Activated CD8-positive, alpha-beta memory T cell treated with anti-CD3 and anti-CD28 coated beads for 48 hours (primary cell): ENCODE measurements around the gene GGACT.
"Not testable (repeated sequence)": the region's sequence is repeated elsewhere in the genome, so short reads cannot be mapped to it uniquely, and the experiment has no call there.

Experiments
- DNase-seq, 3 experiments: peaks; one replicate each; pipeline ENCODE4 v3.0.0-alpha.2; 2020; ENCODE audit warnings: low read depth in 2 of 3, low spot score in 2 of 3

Gene GGACT

DNA sequence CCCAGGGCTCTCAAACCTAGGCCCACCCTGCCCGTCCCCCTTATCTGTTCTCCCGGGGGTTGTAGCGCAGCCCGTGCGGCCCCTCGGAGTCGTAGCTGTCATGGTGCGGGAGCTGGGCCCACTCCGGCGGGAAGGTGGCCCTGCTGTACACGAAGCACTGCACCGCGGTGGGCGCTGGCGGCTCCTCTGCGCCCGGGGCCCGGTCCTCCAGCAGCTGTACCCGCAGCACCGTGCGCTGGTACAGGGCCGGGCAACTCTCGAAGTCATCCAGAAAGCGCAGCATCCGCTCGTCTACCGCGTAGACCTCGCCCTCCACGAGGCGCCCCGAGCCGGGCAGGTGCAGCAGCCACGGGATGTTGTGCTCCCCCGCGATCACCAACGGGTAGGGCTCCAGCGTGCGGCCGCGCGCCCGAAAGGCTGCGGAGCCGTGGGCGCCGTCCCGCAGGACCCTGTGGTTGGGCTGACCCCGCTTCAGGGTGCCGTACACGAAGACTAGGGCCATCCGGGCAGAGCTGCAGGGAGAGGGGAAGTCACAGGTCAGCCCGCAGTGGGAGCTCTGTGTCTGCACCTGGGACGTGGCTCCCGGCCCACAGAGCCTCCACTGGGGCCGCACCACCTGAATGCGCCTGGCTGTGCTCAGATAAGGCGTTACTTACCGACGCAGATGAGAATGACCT, 56.4 kb downstream of the GGACT start:
- DNase-seq: no peak

- DNase-seq: no peak
Measured at GRCh38 chr13:100530671-100531213, 57.8 kb downstream of the GGACT start.

DNA sequence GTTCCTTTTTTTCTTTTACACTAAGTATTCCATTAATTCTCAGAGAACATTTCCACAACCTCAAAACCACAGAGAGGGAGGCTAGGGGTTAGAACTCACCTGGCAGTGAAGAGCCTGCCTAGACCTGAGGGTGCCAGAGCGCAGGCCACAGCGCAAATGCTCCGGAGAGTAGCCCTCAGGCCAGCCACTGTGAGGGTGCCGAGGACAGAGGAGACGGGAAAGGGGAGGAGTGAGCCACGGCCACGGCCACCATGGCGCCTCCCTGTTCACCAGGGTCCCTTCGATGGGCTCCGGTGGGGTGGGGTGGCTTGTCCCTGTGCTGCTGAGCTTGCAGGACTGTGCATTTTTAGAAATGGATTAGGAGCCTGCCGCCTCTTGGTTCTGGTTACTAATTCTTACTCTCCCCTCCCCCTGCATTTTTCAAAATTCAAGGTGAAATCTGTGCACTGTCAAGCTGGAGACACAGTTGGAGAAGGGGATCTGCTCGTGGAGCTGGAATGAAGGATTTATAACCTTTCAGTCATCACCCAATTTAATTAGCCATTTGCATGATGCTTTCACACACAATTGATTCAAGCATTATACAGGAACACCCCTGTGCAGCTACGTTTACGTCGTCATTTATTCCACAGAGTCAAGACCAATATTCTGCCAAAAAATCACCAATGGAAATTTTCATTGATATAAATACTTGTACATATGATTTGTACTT, 58.8 kb downstream of the GGACT start:
- no peak for DNase-seq

DNA sequence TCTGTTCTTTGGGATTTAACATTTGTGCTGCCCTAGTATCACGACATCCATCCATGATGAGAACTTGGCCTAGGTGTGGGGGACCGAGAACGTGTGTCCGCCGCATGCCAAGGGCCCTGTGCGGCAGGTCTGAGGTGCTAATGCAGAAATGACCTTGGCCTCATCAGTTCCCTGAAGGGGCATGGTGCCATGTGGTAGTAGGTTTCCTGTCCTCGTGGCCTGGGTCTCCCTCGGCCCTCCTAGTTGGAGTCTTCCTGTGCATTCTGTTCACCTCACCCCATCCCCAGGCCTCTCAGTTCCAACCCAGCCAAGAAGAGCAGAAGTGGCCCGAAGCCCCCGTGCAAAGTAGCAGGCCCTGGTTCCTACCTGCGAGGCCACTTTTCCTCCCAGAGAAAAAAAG, 59.8 kb downstream of the GGACT start:
- no peak for DNase-seq

GRCh38 chr13:100528353-100528752, 60.2 kb downstream of the GGACT start:
- no peak for DNase-seq

DNA sequence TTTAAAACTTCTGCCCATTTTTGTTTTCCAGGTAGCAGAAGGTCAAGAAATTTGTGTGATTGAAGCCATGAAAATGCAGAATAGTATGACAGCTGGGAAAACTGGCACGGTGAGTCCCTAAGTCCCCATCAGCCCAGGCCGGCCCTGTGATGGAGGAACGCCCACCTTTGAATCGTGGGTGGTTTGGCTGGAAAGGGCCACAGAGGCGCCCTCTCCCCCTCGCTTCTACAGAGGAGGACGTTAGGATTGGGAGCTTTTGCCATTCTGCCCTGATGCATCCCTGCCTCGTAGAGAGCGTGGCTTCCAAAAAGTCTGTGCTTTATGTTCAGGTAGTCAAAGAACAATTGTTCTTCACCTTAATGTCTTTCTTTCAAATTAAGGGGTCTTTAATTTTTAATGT, 60.9 kb downstream of the GGACT start:
- no peak for DNase-seq

- DNase-seq: no peak
Measured at GRCh38 chr13:100526318-100527000, 62.1 kb downstream of the GGACT start.

DNA sequence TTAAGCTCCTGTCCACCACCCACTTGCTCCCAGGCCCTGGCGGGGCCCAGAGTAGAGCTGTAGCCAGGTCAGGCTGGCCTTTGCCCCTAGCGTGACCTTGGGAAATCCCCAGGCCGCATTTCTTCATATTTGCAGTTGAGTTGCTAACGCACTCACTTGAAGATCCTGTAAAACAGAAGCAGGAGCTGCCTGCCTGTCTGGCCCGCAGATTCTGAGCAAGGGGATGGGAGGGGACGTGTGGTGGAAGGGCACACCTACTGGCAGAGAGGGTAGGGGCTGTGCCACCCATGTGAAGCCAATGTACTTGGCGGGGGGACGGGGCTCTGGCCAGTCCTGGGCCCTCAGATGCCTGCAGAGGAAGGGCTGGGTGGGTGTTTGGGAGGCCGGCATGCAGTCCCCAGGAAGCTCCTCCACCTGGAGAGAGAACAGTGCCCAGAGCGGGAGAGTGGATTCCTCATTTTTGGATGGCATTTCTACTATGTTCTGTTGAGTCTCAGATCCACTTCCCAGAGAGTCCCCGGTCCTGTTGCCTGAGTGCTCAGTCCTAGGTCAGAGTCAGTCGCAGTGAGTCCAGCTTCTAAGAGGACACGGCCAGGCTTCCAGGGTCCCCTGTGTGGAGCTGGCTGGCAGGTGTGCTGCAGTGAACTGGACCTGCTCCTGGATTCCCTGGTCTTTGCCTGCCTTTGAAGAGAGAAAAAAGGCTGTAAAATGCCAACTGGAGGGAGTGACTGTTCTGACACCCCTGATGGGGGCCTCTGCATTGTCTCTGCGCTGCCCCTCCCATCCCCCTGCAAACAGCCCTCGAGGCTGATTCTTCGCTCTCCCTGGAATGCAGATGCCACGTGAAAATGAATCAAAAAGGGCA, 62.9 kb downstream of the GGACT start:
- DNase-seq: no peak

DNA sequence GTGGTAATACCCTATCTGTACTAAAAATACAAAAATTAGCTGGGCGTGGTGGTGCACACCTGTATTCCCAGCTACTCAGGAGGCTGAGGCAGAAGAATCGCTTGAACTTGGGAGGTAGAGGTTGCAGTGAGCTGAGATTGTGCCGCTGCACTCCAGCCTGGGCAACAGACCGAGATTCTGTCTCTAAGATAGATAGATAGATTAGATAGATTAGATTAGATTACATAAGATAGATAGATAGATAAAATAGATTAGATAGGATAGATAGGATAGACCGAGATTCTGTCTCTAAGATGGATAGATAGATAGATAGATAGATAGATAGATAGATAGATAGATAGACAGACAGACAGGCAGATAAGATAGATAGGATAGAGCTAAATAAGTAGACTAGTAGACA, 63.9 kb downstream of the GGACT start:
- DNase-seq: not testable (repeated sequence)

- DNase-seq: no peak
Measured at GRCh38 chr13:100523981-100524386, 64.6 kb downstream of the GGACT start.

- DNase-seq: no peak
Measured at GRCh38 chr13:100523411-100523810, 65.2 kb downstream of the GGACT start.

GRCh38 chr13:100522618-100523309, 65.8 kb downstream of the GGACT start:
- DNase-seq: no peak

DNA sequence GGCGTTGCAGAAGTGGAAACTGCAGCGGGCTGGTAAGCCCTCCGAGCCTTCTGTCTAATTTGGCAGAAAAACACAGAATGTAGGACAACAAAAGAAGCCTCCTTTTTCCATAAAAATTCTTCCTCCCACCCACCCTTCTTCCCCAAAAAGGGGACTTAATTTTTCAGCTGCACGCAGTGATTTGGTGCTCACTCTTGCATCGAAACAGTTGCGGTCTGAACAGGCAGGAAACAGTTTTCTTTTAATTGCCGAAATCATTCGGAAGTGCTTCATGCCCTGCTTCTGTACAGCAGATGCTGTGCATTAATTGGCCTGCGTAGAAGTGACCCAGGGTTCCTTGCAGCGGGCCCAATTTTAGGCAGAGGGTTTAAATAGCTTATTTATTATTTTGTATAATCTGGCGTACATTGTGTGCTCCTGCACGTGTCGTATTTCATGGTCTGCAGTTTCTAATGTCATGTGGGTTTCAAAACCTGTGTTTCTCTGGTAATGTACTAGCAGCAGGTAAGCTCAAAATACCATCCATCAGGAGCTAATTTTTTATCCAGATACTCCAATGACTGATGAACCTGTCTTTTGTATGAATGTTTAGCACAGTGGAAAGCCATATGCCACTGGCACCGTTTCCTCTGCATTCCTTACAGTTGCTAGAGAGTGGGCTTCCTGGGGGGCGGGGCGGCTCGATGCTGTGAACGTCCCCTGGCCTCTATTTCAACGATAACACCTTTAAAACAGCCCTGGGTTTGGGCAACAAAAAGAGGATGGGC, 66.6 kb downstream of the GGACT start:
- no peak for DNase-seq

GRCh38 chr13:100520936-100521850, 67.4 kb downstream of the GGACT start:
- no peak for DNase-seq

DNA sequence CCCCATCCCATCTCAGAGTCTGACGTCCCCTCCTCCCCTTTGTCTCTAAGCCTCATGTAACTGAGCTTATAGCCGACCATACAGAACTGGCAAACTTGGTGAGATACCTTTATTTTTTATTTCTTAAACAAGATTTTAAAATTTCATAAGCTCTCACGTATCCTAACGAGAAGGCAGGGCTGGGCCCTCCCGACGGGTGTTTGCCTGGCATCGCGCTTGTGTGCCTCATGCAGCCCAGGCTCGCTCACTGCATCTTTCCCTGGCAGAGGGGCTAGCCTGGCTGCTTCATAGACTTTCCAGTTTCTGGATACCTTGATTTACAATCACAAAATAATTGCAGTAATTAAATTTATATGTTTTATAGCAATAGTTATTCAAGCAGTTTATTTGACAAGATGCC, 69.0 kb downstream of the GGACT start:
- no peak for DNase-seq

DNA sequence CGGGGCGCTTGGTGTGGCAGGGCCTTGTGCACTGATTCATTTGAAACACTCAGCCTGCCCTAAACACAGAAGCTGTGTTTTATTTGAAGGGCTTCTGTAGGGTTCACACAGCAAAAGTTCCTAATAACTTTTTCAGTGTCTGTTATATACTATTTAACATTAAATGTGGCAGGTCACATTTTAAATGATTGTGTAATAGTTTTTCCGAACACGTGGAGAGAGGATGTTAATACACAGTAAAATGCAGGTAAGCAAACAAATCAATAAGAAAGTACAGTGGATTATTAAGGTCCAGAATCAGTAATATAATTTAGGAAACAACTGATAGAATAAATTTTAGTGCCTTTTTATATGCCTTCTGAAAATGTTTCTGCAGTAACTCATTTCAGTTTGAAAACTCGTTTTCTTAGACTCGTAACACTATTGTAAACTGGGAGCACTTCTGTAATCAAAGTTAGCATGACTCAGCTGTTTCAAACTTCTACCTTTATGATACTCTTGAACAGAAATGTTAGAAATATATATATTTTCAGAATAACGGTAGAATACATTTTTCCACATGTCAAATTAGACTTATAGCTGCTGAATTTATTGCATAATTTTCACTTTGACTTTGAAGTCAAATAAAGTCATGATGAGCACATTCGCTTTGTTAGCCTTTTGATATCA, 70.1 kb downstream of the GGACT start:
- DNase-seq: no peak

GRCh38 chr13:100517728-100518127, 70.9 kb downstream of the GGACT start:
- DNase-seq: no peak

DNA sequence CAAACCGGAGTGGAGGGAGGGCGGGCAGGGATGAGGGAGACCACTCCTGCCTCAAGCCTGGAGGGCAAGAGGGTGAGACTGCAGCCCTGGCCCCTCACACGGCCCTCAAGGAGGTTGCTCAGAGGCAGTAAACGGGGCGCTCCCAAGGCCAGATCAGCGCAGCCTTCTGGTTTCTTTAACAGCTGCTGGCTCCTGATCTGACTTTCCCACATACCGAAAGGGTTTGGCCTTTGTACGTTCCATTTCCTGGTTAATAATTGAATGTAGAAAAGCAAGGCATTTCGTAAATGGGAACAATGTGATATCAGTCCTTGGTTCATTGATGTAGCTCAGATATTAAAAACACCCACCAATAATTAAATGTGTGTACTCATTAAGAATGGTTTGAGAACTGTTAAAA, 71.5 kb downstream of the GGACT start:
- no peak for DNase-seq
